Vagina (tissue), 2 donors: ENCODE results near the gene ZNF780B. TPM values are rescaled to one million over a fixed set of nuclear protein-coding genes. Genes with fewer than 3 reads are reported as not detected.

Source experiments
- DNase-seq, 2 donors: peaks; one replicate each; pipeline ENCODE4 v3.0.0-alpha.2; 2017; ENCODE audit errors: extremely low spot score in 2 of 2
- H3K27ac ChIP-seq: fragments of 200-600 bp; sonication (generic); one replicate; pipeline ENCODE4 v1.5.1; 2019
- H3K27me3 ChIP-seq: fragments of 200-600 bp; sonication (generic); one replicate; pipeline ENCODE4 v1.5.1; 2019
- H3K36me3 ChIP-seq, 2 donors: fragments of 200-600 bp; sonication (generic); one replicate each; pipeline ENCODE4 v1.5.1; 2017 to 2019
- H3K4me1 ChIP-seq: fragments of 200-600 bp; sonication (generic); one replicate; pipeline ENCODE4 v1.5.1; 2019
- H3K4me3 ChIP-seq, 2 donors: fragments of 200-600 bp; sonication (generic); 1 replicate in 1 of 2; 2 replicates in 1 of 2; pipeline ENCODE4 v1.5.1; 2016 to 2019
- H3K9me3 ChIP-seq: fragments of 200-600 bp; sonication (generic); one replicate; pipeline ENCODE4 v1.5.1; 2019
- POLR2A ChIP-seq, 2 donors: fragments of 450-650 bp; IDR thresholded peaks; one replicate each; pipeline ENCODE4 v1.6.1; 2017; ENCODE audit warnings: antibody characterized with exemption in 2 of 2, mild to moderate bottlenecking in 2 of 2, moderate library complexity in 2 of 2
- POLR2AphosphoS5 ChIP-seq, 2 donors: sonication (generic); formaldehyde crosslinking; IDR thresholded peaks; one replicate each; pipeline ENCODE4 v1.9.0; 2017; ENCODE audit warnings: antibody characterized with exemption in 2 of 2, mild to moderate bottlenecking in 2 of 2, low read depth in 1 of 2; ENCODE audit not compliant: insufficient read depth in 1 of 2
- intact Hi-C: fragments of 100-400 bp; cut with DNase I; formaldehyde crosslinking; loops from one replicate; pipeline ENCODE4 v1.15.1; 2023
- total RNA-seq: library from RNA; depleted of rRNA; stranded (reverse); fragments of >200 nt; gene quantifications from one replicate; pipeline ENCODE4 v1.2.3, GENCODE V29; 2016
- TF ChIP-seq, protein P1 (sequence below), 3 experiments: fragments of 450-650 bp in 2 of 3; fragments of 200-600 bp in 1 of 3; sonication (generic) in 1 of 3; IDR thresholded peaks; one replicate each; pipeline ENCODE4 v1.5.1; 2017 to 2019; ENCODE audit warnings: antibody characterized with exemption in 3 of 3, mild to moderate bottlenecking in 2 of 3, moderate library complexity in 2 of 3

The ZNF780B gene
- total RNA-seq, 1 donor from 2014 or later, result 12.0 TPM

GRCh38 chr19:39982883-39983282 lies 73.1 kb downstream of the ZNF780B start:
- Histone ChIP-seq H3K36me3 (peaks cover 4 to 37% of the 10 kb centered on the region in 2 donors), H3K27ac (no peak overlapping the region), H3K9me3 (peaks cover 22% of the 10 kb centered on the region), H3K4me3 (no peak overlapping the region), H3K27me3 (no peaks in the 10 kb centered on the region), H3K4me1 (no peaks in the 10 kb centered on the region)
- intact Hi-C loops, result loop anchor here (2.0 kb wide), 1 partner anchor 22 kb away; no protein-coding TSS in a partner anchor
- no peak for TF ChIP-seq POLR2A (IDR thresholded peaks at IDR 0.05)
- TF ChIP-seq, protein P1, sequence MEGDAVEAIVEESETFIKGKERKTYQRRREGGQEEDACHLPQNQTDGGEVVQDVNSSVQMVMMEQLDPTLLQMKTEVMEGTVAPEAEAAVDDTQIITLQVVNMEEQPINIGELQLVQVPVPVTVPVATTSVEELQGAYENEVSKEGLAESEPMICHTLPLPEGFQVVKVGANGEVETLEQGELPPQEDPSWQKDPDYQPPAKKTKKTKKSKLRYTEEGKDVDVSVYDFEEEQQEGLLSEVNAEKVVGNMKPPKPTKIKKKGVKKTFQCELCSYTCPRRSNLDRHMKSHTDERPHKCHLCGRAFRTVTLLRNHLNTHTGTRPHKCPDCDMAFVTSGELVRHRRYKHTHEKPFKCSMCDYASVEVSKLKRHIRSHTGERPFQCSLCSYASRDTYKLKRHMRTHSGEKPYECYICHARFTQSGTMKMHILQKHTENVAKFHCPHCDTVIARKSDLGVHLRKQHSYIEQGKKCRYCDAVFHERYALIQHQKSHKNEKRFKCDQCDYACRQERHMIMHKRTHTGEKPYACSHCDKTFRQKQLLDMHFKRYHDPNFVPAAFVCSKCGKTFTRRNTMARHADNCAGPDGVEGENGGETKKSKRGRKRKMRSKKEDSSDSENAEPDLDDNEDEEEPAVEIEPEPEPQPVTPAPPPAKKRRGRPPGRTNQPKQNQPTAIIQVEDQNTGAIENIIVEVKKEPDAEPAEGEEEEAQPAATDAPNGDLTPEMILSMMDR (IDR thresholded peaks at IDR 0.05), result no peak
- no peak for TF ChIP-seq POLR2AphosphoS5 (IDR thresholded peaks at IDR 0.05; ENCODE audit: insufficient read depth in 1 of 2, low read depth in 1 of 2)
- DNase-seq, result no peak

Other genes starting within 250 kb of the ZNF780B start
- gene DYRK1B, start 222.1 kb downstream of the ZNF780B start, total RNA-seq, result 5.6 TPM
- gene FBL, start 209.9 kb downstream of the ZNF780B start, total RNA-seq, result 180 TPM
- gene FCGBP, start 121.6 kb downstream of the ZNF780B start, total RNA-seq, result 31.7 TPM
- 74.9 TPM for gene PSMC4, start 85.1 kb downstream of the ZNF780B start, total RNA-seq
- 5.2 TPM for gene ZNF546, start 59.2 kb downstream of the ZNF780B start, total RNA-seq
- gene ZNF780A, start 34.7 kb upstream of the ZNF780B start, total RNA-seq, result 18.7 TPM
- gene MAP3K10, start 135.2 kb upstream of the ZNF780B start, total RNA-seq, result 10.6 TPM
- not detected for gene TTC9B, start 162.2 kb upstream of the ZNF780B start, total RNA-seq
- gene CCNP, start 170.5 kb upstream of the ZNF780B start, total RNA-seq, result not detected
- gene AKT2, start 229.1 kb upstream of the ZNF780B start, total RNA-seq, result 105 TPM